ENCODE data around the gene RBM20. TPM values are rescaled to one million over a fixed set of nuclear protein-coding genes. Genes with fewer than 3 reads are reported as not detected.

RBM20 gene
- total and polyA plus RNA-seq, 2 of the 13 experiments (the other 11 are each of a cell fraction or from before 2014, with no cell fraction given): 0.02 to 0.22 TPM

DNA sequence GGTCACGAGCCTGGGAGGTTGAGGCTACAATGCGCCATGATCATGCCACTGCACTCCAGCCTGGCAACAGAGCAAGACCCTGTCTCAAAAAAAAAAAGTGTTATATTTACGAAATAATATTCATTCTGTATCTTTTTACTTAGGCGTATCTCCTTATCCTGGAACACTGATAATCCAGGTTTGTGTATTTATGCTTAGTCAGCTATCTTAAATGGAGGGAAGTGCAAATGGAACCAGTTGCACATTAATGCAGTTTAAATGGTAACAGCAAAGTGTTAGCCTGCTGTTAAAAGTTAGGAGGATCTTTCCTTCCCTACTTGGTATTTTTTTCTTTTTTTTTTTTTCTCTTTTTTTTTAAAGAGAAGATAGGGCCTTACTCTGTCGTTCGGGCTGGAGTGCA is 36.0 kb upstream of the RBM20 start:
- CTCF ChIA-PET (ENCODE audit: low intra/inter-chr PET ratio, low total read pairs): no interaction called here
- no peak for FAIRE-seq
- no peak for ATAC-seq
- H3K79me2 ChIP-seq (ENCODE audit: insufficient read depth, low read length): no peaks in the 10 kb centered on the region
- no peak overlapping the region for H3K27ac ChIP-seq (ENCODE audit: extremely low read length, insufficient read depth, low read length)
- no peak overlapping the region for H3K9ac ChIP-seq (ENCODE audit: insufficient read depth, low read depth, low read length)
- BruUV-seq (replicated peaks): no TSS peak
- POLR2A ChIA-PET: no interaction called here
- TF ChIP-seq MAFK (conservative IDR thresholded peaks at IDR 0.05 in 1 of 2, IDR thresholded peaks at IDR 0.05 in 1 of 2; ENCODE audit: low read length in 2 of 2): peak; percentile 95 to 98
- no peak for TF ChIP-seq NR2F6 (IDR thresholded peaks at IDR 0.05)
- no peak for TF ChIP-seq NR2F6 (CRISPR knock-in tag; IDR thresholded peaks at IDR 0.05)
- peak; percentile 97 for TF ChIP-seq MAFF (IDR thresholded peaks at IDR 0.05; ENCODE audit: low read depth, low read length)
- no peaks in the 10 kb centered on the region for H3K9me3 ChIP-seq (ENCODE audit: low read length)
- 81% methylated on average over 6 of the region's 6 CpGs for WGBS (ENCODE audit: low lambda C conversion rate)
- no peaks in the 10 kb centered on the region; a peak in 1 of 5 replicates for H3K27me3 ChIP-seq (ENCODE audit: control insufficient read depth in 1 of 2, insufficient read depth in 2 of 2, low read length in 2 of 2)
- intact Hi-C loops (cut with micrococcal nuclease; ENCODE audit: unreplicated experiment): no loop called here
- H3K4me2 ChIP-seq (ENCODE audit: low read depth, low read length): no peak overlapping the region
- DNase-seq (ENCODE audit: low spot score): no peak
- H4K20me1 ChIP-seq (ENCODE audit: insufficient read depth, low read length): no peaks in the 10 kb centered on the region
- H3K4me1 ChIP-seq (ENCODE audit: insufficient read depth, low read length): no peaks in the 10 kb centered on the region
- in situ Hi-C loops (cut with HindIII; ENCODE audit: extremely low pct_ligation_motif_present, low pct_unique_long_range_greater_than_20kb): loop anchor here (25.0 kb wide), 1 partner anchor 279 kb away; no protein-coding TSS in a partner anchor
- no peak overlapping the region for H2AFZ ChIP-seq (ENCODE audit: low read length)
- H3K4me3 ChIP-seq (replicated peaks in 1 of 3; ENCODE audit: insufficient read depth in 1 of 3, low read depth in 2 of 3, low read length in 3 of 3): no peak overlapping the region
- peaks cover 0 to 10% of the 10 kb centered on the region in 2 experiments; a peak in 2 of 5 replicates for H3K36me3 ChIP-seq (replicated peaks in 1 of 2; ENCODE audit: control insufficient read depth in 1 of 2, insufficient read depth in 2 of 2, low read length in 2 of 2)

DNA sequence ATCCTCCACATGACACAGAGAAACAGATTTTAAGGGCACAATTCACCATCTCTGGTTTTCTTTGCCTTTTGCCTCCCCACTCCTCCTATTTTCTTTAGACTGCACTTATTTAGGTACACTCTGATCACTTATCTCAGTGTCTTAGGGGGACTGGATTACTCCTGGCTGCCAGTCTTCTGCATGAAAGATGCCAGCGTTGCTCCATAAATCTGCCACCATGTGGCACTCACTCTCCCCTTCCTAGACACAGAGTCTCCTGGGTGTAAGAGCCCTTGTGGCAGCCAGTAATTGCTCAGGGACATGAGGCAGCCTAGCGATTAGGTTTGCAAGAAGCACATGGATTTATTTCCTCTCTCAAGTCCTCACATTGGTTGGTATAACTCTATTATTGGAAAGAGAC is 34.5 kb upstream of the RBM20 start:
- H3K27me3 ChIP-seq (ENCODE audit: control insufficient read depth in 1 of 2, insufficient read depth in 2 of 2, low read length in 2 of 2): no peaks in the 10 kb centered on the region; a peak in 1 of 5 replicates
- ChIA-PET CTCF (ENCODE audit: low intra/inter-chr PET ratio, low total read pairs) (interaction anchor here (1.4 to 2.7 kb wide), 3 partner anchors 63 to 284 kb away, joined by 3 to 10 read pairs (median 7); no protein-coding TSS in a partner anchor), POLR2A (no interaction called here)
- no TSS peak for BruUV-seq (replicated peaks)
- no peak overlapping the region for H3K9ac ChIP-seq (ENCODE audit: insufficient read depth, low read depth, low read length)
- no peak overlapping the region for H3K4me3 ChIP-seq (replicated peaks in 1 of 3; ENCODE audit: insufficient read depth in 1 of 3, low read depth in 2 of 3, low read length in 3 of 3)
- intact Hi-C loops (cut with micrococcal nuclease; ENCODE audit: unreplicated experiment): loop anchor here (1.0 to 5.0 kb wide), 3 partner anchors 63 to 1668 kb away; no protein-coding TSS in a partner anchor
- in situ Hi-C loops (cut with HindIII; ENCODE audit: extremely low pct_ligation_motif_present, low pct_unique_long_range_greater_than_20kb): loop anchor here (5.0 to 25.0 kb wide), 2 partner anchors 63 to 278 kb away; no protein-coding TSS in a partner anchor
- H3K36me3 ChIP-seq (replicated peaks in 1 of 2; ENCODE audit: control insufficient read depth in 1 of 2, insufficient read depth in 2 of 2, low read length in 2 of 2): peaks cover 0 to 5% of the 10 kb centered on the region in 2 experiments; a peak in 1 of 5 replicates
- H4K20me1 ChIP-seq (ENCODE audit: insufficient read depth, low read length): no peaks in the 10 kb centered on the region
- no peak for DNase-seq (ENCODE audit: low spot score)
- no peak for FAIRE-seq
- no peak overlapping the region for H3K4me2 ChIP-seq (ENCODE audit: low read depth, low read length)
- peak; percentile 61 for ATAC-seq
- H2AFZ ChIP-seq (ENCODE audit: low read length): no peak overlapping the region
- no peak overlapping the region for H3K27ac ChIP-seq (ENCODE audit: extremely low read length, insufficient read depth, low read length)
- H3K9me3 ChIP-seq (ENCODE audit: low read length): no peaks in the 10 kb centered on the region
- 10% methylated on average over 2 of the region's 2 CpGs for WGBS (ENCODE audit: low lambda C conversion rate)
- no peaks in the 10 kb centered on the region for H3K79me2 ChIP-seq (ENCODE audit: insufficient read depth, low read length)
- no peaks in the 10 kb centered on the region for H3K4me1 ChIP-seq (ENCODE audit: insufficient read depth, low read length)
- no peak for TF ChIP-seq KMT2B (CRISPR knock-in tag; IDR thresholded peaks at IDR 0.05)
- TF ChIP-seq ZNF562 (CRISPR knock-in tag; IDR thresholded peaks at IDR 0.05; ENCODE audit: borderline replicate concordance): no peak
- TF ChIP-seq, protein P1, sequence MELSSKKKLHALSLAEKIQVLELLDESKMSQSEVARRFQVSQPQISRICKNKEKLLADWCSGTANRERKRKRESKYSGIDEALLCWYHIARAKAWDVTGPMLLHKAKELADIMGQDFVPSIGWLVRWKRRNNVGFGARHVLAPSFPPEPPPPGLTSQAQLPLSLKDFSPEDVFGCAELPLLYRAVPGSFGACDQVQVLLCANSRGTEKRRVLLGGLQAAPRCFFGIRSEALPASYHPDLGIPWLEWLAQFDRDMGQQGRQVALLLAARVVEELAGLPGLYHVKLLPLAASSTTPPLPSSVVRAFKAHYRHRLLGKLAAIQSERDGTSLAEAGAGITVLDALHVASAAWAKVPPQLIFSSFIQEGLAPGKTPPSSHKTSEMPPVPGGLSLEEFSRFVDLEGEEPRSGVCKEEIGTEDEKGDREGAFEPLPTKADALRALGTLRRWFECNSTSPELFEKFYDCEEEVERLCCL (CRISPR knock-in tag; IDR thresholded peaks at IDR 0.05; ENCODE audit: borderline replicate concordance): no peak
- no peak for TF ChIP-seq EP300 (IDR thresholded peaks at IDR 0.05; ENCODE audit: low read depth in 2 of 2, low read length in 2 of 2)
- no peak for TF ChIP-seq EP300 (CRISPR knock-in tag; IDR thresholded peaks at IDR 0.05; ENCODE audit: borderline replicate concordance)
- TF ChIP-seq ZFP90 (CRISPR knock-in tag; IDR thresholded peaks at IDR 0.05; ENCODE audit: borderline replicate concordance): no peak
- TF ChIP-seq DNMT3B (CRISPR knock-in tag; conservative IDR thresholded peaks at IDR 0.05): no peak
- no peak for TF ChIP-seq RARA (CRISPR knock-in tag; IDR thresholded peaks at IDR 0.05)
- TF ChIP-seq REXO4 (CRISPR knock-in tag; IDR thresholded peaks at IDR 0.05; ENCODE audit: borderline replicate concordance): no peak
- TF ChIP-seq LCORL (IDR thresholded peaks at IDR 0.05): no peak
- no peak for TF ChIP-seq LCORL (CRISPR knock-in tag; IDR thresholded peaks at IDR 0.05)
- TF ChIP-seq ZNF138 (CRISPR knock-in tag; IDR thresholded peaks at IDR 0.05; ENCODE audit: low read depth): no peak
- TF ChIP-seq ZNF17 (CRISPR knock-in tag; IDR thresholded peaks at IDR 0.05): no peak
- TF ChIP-seq KMT2A (CRISPR knock-in tag; IDR thresholded peaks at IDR 0.05): no peak
- no peak for TF ChIP-seq ZNF367 (CRISPR knock-in tag; IDR thresholded peaks at IDR 0.05; ENCODE audit: borderline replicate concordance)
- TF ChIP-seq MXD4 (CRISPR knock-in tag; IDR thresholded peaks at IDR 0.05): no peak
- TF ChIP-seq NCOA5 (CRISPR knock-in tag; IDR thresholded peaks at IDR 0.05): no peak
- TF ChIP-seq SALL1 (CRISPR knock-in tag; IDR thresholded peaks at IDR 0.05): no peak
